KBM-7 (cell line): ENCODE data around the gene ANKRD17.

Source experiments
- DNase-seq: peaks from one replicate; pipeline ENCODE4 v3.0.0-alpha.2; 2015
- in situ Hi-C: fragments of 300-500 bp; cut with MboI; formaldehyde crosslinking; loops from 2 replicates; pipeline ENCODE4 v1.14.3; 2020; ENCODE audit warnings: low sequenced_read_pairs, low pct_unique_long_range_greater_than_20kb, mixed read lengths

ANKRD17 gene

DNA sequence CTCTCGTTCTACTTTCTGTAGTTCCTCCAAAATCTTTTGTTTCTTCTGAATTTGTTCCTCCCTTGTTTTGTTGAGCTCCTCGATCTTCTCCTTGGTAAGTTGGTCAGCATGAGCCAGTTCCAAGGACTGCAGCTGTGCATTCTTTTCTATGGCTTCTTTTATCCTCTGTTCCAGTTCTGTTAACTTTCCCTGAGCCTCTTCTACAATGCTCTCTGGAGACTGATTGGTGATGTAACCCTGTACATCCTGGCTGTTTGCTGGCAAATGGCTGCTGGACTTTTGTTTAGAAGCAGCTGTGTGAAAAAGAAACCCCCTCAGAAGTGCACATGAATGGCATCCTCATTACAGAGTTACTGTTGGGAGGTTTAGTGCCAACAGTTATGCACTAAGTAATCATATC, 118.6 kb downstream of the ANKRD17 start:
- DNase-seq = no peak
- in situ Hi-C loops = no loop called here

DNA sequence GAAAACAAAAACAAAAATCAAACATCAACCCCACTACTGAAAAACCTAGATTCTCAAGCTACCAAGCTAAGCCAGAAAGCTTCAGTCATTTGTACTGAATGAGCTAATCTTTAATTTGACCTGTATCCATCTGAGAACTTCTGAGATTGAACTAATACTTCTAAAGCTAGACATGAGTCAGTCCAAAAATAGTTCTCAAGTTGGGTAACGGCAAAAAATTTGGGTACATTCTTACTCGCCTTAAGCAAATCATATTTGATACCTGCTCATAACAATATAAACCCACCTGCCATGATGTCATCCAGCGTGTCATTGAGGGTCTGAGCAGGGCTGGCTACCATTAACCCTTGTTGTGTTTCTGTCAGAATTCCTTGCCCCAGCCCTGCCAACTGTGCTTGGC, 119.4 kb downstream of the ANKRD17 start:
- in situ Hi-C loops = no loop called here
- DNase-seq = no peak

DNA sequence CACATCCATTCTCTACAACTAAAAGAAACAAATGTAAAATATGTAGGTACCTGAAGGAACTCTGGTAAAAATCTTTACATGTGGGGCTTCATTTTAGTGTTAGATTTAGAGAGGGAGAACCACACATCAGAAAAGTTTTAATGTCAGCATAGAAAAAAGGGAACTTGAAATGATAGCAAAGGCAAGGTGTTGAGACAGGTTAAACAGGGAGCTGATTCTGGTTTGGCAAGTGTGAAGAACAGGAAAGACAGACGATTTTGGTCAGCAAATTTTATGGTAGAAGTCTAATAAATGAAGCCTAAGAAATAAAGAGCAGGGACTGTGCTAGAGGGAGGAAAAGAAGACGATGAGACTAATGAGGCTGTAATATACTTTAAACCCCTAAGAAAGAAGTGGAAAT, 121.5 kb downstream of the ANKRD17 start:
- no peak for DNase-seq
- in situ Hi-C loops = no loop called here

DNA sequence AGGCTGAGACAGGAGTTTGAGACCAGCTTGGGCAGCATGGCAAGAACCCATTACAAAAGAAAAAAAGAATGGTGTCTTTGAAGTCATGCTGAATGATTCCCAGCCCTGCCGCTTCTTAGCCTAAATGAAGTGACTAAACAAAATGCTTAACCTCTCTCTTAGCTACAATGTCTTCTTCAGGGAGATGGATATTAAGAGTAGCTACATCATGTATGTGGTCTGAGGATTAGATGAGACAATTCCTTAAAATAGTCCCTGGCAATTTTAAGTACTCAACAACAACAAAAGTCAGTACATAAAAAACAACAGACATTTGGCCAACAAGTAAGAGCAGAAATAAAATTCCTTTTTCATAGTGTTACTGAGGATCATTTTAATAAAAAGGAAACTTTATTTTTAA, 124.8 kb downstream of the ANKRD17 start:
- DNase-seq = no peak
- in situ Hi-C loops = no loop called here

DNA sequence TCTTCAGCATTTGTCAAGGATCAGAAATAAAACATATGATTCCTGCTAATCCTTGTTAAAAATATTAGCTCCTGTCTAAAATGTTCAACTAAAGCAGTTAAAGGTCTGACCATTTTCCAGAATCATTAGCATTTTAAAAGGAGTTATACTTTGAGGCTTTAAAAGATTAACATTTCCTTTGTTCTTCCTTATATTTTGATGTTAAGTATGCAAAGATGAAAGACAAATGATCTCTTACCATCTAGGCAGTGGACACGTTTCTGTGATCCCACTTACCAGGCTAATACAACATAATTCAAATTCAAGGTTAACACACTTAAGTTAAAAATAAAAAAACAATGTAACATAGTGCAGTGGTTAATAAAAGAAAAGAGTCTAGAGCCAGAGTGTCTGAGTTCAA, 127.3 kb downstream of the ANKRD17 start:
- in situ Hi-C loops = no loop called here
- no peak for DNase-seq

DNA sequence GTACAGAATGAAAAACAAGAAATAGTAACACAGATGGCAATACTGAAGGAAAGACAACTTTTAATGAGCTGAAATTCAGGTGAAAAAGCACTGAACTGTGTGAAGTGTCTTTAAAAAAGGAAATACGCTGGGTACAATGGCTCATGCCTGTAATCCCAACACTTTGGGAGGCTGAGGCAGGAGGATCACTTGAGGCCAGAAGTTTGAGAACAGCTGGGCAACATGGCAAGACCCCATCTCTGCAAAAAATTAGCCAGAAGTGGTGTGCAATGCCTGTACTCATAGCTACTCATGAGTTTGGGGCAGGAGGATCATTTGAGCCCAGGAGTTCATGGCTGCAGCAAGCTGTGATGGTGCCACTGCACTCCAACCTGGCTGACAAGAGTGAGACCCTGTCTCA, 129.3 kb downstream of the ANKRD17 start:
- in situ Hi-C loops = no loop called here
- no peak for DNase-seq

DNA sequence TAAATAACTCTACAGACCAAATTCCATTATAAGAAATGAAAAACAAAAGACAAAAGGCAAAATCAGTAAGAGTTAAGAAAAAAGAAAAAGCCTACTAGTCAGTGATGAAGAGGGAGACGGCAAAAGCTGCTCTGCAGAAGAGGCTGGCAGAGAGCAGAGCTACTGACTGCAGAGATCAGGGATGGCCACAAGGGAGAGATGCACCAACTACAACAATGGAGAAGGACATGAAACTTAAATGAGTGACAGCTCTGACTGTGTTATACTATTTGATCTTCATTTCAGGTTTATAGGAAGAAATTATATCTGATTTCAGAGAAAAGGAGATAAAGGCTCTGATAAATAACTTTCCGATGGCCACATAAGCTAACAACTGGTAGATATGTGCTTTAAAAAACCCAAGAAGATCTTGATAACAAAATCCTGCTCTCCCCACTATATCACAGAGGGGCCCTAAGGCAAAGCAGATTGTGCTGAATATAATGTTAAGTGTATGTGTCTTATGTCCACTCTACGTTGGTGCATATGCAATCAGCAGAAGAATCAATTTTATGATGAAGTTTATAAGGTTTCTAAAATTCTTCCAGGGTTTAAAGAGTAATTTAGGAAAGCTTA, 130.7 kb downstream of the ANKRD17 start:
- DNase-seq = peak; percentile 30
- in situ Hi-C loops = no loop called here

DNA sequence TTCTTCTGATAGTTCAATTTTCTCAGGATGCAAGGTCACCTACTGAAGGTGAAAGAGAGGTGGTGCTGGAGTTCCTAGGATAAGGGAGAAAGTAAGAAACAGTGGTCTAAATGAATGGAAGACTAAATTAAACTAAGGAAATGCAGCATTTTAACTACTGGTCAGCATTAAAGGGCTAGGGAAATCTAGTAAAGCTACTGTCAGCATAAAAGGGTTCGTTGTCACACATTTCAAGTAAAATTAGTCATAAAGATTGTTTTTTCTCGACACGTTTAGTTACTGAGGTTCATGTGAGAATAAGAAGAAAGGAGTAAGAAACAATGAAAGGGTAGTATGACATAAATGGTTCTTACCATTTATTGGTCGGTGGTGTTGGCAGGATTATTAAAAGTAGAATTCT, 149.1 kb downstream of the ANKRD17 start:
- in situ Hi-C loops = no loop called here

DNA sequence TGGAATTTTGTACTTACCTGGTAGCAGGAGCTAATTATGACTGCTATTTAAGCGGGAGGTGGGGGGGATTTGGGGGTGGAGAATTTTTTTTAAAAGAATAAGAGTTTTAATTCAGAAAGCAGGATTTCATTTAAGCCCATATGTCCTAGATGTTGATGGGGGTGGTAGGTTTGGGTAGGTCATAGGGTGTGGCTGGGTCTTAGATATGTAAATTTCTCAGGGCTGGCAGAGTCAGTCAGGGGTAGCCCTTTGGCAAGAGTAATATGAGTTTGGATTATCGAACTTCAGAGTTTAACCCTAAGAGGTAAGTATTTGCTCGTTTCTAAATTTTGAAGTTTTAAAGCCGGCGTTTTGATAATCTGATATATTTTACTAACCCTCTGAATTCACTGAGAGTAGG, 153.9 kb downstream of the ANKRD17 start:
- no peak for DNase-seq
- in situ Hi-C loops = no loop called here

More for the DNA sequence above, 149.1 kb downstream of the ANKRD17 start:
- DNase-seq = no peak

DNA sequence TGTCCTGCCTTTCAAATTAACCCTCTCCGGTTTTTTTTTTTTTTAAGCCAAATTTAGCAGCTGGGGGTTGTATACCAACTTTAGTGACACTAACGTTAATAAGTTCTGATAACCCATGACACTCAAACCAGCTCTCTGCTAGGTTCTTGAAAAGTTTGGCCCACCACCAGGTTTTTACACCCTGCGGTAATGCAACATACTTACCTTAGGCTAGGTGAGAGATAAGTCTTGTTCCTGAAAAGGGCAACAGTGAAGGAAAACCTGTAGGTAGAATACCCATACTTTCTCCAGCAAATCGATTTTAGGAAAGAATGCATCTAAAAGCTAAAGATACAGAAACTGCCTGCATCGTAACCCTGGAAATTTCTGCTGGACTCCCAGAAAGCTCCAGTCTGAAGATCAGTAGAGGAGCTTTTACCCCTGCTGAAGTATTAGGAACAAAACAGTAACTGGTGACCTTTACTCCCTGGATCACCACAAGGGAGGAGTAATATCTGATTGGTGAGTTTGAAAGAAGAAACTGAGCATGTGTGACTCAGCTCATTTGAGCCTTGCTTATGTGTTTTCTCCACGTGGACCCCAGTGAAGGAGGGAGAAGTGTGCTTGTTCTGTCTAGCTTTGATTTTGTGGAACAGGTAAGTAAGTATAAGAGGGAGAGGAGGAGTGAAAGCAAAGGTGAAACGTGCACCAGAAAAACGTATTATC, 154.6 kb downstream of the ANKRD17 start:
- DNase-seq = peak; percentile 8
- in situ Hi-C loops = no loop called here

DNA sequence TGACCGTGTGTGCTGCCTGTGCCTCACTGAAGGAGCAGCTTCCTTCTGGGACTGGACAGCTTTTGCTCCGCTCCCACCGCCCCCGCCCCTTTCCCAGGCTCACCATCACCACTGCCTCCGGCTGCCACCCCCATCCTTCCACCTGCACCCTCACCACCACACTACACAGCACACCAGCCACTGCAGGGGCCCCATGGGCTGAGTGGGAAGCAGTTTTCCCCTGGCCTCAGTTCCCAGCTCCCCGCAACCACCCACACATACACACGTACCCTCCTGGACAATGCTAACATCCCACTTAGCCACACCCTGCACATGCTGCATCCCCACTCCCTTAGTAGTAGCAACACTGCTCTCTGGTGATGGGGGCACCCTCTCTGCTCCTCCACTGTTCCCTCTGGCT, 159.5 kb downstream of the ANKRD17 start:
- DNase-seq = no peak
- in situ Hi-C loops = no loop called here

DNA sequence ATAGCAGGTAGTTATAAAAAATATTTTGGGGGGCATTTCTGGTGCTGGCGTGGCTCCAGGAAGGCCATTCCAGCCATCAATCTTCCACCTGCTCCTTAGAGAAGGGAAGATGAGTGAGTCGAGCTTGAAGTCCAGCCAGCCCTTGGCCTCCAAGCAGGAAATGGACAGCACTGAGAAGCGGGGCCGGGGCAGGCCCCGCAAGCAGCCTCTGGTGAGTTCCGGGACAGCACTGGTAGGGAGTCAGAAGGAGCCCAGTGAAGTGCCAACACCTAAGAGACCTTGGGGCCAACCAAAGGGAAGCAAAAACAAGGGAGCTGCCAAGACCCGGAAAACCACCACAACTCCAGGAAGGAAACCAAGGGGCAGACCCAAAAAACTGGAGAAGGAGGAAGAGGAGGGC, 159.9 kb downstream of the ANKRD17 start:
- DNase-seq = no peak
- in situ Hi-C loops = no loop called here

DNA sequence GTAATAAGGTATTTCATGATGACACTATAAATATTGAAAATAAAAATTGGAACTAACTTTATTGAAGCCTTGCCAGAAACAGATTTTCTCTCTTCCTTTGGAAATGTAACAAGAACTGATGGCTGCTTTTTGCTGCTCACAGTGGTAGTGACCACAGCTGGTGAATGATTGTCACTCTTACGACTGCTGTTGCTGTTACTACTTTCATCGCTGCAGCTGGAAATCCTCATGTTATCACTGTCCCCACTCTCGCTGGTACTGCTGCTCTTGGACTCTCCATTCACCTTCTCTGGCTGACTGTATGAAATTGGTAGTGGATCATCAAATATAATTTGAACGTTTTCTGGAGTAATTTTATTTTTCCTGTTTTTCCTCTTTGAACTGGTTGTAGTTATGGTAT, 160.6 kb downstream of the ANKRD17 start:
- no peak for DNase-seq
- in situ Hi-C loops = no loop called here

DNA sequence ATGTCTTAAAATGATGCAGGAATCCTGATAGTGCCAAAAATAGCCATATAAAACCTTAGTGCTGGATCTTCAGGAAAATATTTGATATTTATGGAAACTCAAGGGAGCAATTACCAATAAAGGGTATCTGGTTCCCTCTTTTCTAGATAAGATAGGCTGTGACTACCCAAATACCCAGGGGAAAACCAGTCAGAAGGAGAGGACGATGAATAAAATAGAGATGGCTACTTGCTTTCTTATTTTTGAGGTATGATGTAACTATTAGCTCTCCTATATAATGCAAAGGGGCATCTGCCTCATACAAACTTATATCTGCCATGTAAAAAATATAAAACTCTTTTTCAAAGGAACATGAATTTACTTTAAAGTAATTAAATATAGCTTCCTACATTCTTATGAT, 165.7 kb downstream of the ANKRD17 start:
- no peak for DNase-seq
- in situ Hi-C loops = no loop called here

DNA sequence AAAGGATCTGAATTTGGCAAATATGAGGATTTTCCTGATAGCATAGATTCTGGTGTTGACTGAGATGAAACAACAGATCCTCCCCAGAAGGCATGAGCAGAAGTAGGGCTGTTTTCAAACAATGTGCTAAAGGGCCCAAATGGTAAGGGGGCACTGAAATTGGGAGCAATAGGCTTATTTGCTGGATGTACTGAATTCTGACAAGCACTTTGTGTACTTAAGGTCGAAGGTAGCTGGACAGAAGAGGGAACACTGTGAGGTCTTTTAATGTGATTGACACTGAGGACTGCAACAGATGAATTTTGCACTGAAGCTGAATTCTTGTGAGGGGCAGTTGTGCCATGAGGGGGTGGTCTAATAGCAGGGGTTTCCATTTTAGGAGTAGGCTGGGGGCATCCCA, 167.9 kb downstream of the ANKRD17 start:
- DNase-seq = no peak
- in situ Hi-C loops = no loop called here

DNA sequence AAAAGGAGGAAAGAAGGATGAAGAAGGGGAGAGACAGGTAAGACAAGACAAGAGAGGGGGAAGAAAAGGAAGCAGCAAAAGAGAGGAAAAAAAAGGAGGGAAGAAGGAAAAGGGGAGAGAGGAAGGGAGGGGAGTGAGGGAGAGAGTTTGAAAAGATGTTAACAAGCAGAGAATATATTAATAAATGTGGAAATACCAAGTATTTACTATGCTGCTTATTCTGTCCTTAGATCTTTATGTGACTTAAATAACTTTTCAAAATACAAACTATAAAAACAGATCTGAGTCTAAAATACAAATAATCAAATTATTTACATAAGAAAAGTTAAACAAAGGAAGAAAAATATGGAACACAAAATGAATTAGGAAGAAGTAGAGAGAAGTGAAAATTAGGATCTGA, 170.7 kb downstream of the ANKRD17 start:
- DNase-seq = no peak
- in situ Hi-C loops = no loop called here

DNA sequence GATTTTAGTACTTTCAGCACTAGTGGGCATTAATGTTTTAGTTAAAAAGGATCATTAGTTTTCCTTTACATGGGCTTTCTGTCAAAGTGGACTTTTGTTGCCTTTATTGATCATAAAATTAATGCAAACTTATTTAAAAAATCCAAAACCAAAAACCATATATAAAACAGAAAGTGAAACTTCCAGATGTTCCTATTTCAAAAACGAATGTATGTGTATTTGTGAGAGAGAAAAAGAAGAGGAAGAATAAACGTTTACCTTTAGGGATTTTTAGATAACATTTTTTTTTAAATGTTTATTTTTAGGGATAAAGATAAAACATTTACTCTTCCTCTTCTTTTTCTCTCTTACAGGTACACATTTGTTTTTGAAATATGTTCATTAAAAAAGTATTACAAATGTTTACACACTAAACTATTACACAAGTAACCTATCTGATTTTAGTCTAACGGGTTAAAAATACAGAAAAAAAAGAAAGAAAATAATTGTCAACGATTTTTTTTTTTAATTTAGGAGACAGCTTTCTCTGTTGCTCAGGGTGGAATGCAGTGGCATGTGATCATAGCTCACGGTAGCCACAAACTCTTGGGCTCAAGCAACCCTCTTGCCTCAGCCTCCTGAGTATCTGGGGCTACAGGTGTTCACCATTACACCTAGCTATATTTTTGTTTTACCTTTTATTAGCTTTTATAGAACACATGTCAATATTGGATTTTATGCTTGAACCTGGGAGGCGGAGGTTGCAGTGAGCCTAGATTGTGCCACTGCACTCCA, 172.3 kb downstream of the ANKRD17 start:
- no peak for DNase-seq
- in situ Hi-C loops = no loop called here

DNA sequence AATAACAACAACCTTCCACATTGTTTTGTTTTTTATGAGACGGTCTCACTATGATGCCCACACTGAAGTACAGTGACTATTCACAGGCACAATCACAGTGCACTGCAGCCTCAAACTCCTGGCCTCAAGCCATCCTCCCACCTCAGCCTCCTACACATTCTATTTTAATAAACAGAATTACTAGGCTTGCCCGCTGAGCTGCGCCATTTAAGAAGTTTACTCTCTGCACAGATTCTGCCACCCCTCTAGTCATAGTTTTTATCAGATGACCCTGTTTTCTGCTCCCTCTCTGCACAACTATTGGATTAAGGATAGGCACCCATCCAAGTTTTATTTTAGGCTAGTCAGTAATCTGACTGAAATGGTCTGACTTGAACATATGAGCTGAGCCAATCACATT, 177.8 kb downstream of the ANKRD17 start:
- in situ Hi-C loops = no loop called here
- no peak for DNase-seq

DNA sequence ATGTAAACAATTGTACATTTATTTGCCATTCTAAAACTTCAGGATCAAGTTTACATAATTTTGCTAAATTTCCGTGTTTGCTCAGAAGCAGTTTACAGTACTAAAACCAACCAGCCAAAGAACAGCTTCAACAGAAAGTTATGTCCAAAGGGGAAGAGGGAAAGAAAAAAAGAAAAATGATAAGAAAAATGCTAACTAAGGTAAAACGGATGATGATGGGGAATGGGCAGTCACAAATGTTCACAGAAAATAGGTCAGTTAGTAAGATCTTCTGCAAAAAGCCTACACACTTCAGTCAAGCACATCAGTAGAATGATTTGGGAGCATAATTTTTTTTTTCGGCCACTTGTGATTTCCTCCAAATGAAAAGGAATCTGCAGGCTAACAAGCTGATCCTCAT, 182.8 kb downstream of the ANKRD17 start:
- in situ Hi-C loops = no loop called here
- no peak for DNase-seq

DNA sequence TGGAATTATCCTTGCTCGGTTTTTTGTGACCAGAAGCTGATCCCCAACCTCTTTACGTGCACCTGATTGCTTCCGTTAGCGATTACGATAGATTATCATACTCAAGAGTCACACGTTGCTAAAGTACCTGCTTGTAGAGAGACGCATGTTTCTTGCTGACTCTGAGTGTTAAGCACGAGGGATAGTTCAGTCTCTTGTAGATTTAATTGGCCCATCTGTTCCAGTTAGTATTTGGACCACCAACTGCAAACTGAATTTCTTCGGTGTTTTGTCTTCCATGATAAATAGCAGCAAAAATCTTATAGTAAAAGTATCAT, 188.6 kb downstream of the ANKRD17 start:
- DNase-seq = no peak

More for the DNA sequence above, 188.6 kb downstream of the ANKRD17 start:
- in situ Hi-C loops = no loop called here
